HG02938 (cell line): ENCODE measurements around the gene CDCA4.
A peak's percentile ranks its signal among the peaks of the same experiment; 100 is the strongest.
"Not testable (repeated sequence)": the region's sequence is repeated elsewhere in the genome, so short reads cannot be mapped to it uniquely, and the experiment has no call there.

Experiments
- ATAC-seq: cut with Tn5 transposase; IDR thresholded peaks from one replicate; pipeline ENCODE4 v1.9.1; 2021; ENCODE audit warnings: mild to moderate bottlenecking, moderate library complexity; ENCODE audit not compliant: unreplicated experiment

The CDCA4 gene

DNA sequence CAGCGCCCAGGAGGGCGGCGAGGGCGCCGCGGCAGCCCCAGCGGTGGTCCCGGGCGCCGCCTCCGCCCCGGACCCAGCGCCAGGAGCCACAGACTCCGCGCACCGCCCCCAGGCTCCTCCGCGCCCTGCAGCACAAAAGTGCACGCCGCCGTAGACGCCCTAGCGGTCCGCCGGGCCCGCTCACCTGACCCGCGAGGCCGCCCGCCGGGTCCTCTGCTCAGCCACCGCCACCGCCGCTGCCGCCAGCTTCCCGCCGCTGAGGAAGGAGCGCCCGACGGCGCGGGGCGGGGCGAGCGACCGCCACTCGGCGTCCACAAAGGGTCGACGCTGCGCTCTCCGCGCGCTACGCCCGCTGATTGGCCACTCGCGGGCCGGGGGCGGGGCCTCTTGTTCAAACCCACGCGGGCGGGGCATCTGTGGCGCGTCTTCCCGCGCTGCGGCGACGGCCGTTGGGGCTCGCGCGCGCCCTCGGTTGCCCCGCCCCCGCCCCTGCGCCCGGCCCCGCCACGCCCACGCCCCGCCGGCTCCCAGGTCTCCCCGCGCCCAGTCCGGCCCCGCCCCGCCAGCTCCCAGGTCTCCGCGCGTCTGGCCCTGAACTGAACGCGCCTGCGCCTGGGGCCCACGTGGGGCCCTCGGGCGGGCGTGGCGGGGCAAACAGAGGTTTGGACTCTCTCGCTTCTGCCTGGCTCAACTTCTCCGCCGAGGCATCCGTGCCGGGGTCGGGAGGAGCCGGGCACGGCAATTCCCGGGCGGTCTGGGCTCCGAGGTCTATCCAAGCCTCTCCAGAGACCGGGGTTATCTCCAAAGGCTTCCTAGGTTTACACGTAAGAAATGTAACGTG is at the start of gene CDCA4:
Gene CDCA4, minus strand, starts transcription at position 269 of the 841 bp plus-strand sequence. CDS start 9,154 bp downstream, outside the sequence.
- peak; percentile 58 for ATAC-seq

DNA sequence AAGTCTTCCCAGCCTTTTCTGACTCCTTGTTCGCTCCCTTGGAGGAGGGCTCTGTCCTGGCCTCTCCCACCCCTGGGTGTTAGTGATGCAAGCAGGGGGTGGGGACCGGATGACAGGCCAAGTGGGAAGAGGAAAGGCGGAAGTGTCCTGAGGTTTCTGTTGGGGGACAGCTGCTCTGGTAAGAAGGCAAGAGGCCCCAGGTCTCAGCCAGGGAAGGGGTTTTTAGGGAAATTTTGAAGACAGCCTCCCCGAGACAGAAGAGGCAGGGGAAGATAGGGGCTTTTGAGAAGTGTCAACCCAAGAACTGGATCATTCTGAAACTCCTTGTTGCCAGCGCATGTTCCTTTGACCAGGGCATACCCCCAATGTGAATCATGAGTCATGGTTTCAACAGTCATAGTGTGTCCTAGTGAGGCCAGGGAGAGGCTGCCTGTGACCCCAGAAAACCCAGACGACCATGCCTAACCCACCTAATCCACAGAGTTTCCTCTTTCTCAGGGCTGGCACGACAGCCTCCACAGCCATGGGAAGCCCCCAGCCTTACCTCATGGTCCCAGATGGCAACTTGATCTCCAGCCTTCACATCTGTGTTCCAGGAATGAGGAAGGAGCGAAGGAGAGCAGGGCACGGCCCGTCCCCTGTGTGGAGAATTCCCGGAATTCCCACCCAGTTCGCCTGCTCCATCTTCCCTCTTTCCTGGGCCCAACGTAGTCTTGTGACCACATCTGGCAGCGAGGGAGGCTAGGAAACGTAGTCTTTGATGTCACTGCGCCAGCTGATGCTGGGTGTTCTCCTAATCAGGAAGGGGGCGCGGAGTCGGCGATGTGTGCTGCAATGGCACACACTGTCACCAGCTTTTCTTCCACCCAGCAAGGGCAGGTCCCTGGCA is 49.2 kb upstream of the CDCA4 start:
- peak; percentile 42 for ATAC-seq

DNA sequence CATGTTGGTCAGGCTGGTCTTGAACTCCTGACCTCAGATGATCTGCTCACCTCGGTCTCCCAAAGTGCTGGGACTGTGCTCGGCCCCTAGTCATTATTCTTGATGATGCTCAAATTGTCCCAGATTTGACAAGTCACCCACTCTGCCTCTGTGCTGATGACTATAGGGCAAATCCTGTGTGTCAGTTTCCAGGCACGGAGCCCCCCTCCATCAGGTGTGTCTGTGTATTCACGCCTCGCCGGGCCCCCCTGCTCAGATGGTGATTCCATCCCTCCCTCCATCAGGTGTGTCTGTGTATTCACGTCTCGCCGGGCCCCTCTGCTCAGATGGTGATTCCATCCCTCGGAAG is 48.6 kb upstream of the CDCA4 start:
- no peak for ATAC-seq

DNA sequence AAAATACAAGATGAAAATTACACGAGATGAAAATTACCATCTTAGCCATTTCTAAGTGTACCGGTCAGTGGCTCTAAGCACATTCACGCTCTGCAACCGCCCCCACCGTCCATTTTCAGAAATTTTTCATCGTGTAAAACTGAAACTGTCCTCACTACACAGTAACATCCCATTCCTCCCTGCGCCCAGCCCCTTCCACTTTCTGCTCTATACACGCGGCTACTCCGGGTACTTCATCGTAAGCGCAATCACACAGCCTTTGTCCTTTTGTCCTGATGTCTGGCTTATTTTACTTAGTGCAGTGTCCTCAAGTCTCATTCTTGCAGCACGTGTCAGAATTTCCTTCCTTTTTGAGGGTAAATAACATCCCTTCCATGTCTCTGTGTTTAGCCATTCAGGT is 47.9 kb upstream of the CDCA4 start:
- no peak for ATAC-seq

DNA sequence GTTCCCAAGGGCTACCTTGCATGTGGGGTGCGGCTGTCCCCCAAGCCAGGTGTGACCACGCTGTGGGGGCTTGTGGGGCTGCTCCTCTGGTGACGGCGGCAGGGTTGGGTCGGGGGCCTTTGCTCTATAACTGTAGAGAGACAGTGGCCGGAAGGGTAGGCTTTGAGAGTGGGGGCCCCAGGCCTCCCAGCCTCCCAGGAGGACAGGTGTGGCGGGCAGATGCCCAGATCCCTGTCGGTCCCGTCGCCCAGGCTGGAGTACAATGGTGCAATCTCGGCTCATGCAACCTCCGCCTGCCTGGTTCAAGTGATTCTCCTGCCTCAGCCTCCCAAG is 47.1 kb upstream of the CDCA4 start:
- no peak for ATAC-seq

DNA sequence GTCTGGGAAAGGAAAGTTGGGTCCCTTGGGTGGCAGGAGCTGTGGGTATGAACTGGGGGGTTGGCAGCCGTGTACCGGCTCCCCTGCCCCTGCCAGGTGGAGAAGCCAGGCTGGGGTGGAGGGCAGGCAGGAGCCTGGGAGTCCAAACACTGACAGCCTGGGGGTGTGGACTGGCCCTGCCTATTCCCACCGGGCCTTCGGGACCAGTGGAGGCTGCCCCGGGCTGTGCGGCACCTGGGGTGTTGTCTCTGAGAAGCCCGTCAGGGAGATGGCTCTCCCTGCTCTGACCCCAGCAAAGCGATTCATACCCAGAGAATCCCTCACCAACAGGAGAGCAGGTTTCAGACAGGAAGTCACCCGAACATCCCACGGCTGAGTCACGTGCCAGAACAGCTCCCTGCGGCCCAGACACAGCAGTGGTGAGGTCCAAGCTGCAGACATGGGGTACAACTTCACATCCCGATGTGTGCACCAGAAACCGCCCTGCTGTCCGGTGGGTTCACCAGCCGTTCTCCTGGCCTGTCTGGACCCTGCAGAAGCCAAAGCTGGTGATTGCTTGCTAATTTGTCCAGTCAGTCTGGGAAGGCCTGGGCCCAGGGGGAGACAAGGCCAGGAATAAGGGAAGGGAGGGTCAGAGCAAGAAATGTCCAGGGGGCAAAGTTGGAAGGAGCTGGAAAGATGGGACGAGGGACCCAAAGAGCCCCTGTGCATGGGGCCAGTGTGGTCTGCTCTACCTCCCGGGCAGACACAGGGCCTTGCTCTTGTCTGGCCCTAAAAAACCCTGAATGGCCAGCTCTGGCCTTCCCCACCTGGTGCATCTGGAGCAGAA is 46.5 kb upstream of the CDCA4 start:
- ATAC-seq, result no peak

DNA sequence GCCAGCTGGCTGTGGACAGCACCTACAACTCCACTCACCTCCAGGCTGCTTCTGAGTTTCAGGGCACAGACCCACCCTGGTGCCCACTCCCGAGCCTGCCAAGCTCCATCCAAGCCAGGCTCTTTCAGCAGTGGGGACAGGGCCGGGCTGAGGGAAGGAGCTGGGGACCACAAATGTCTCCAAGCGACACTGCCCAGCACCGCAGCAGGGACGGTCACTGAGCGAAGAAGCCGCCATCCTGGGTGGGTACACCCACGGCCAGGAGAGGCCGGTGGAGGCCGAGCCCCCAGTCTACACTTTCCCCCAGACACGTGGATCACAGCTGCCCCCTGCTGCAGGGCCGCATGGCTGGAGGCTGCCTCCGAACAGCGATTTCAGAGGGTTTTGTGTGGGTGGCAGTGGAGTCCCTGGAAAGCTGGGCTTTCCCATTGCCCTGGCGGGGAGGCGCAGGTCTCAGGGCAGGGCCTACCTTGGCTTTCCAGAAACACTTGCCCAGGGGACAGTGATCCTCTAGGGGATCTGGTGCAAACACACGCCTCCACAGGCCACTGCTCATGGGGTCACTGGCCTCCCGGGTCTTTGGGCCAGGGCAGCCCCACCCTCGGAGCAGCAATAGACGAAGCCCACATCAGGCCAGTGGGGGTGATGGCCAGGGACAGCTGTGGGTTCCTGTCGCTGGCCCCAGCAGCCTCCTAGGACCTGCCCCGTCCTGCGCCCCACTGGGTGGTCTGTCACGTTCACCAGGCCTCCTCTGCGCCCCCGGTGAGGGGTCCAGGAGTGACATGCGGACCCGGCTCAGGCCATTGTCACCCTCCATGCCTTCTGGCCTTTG is 45.6 kb upstream of the CDCA4 start:
- no peak for ATAC-seq

DNA sequence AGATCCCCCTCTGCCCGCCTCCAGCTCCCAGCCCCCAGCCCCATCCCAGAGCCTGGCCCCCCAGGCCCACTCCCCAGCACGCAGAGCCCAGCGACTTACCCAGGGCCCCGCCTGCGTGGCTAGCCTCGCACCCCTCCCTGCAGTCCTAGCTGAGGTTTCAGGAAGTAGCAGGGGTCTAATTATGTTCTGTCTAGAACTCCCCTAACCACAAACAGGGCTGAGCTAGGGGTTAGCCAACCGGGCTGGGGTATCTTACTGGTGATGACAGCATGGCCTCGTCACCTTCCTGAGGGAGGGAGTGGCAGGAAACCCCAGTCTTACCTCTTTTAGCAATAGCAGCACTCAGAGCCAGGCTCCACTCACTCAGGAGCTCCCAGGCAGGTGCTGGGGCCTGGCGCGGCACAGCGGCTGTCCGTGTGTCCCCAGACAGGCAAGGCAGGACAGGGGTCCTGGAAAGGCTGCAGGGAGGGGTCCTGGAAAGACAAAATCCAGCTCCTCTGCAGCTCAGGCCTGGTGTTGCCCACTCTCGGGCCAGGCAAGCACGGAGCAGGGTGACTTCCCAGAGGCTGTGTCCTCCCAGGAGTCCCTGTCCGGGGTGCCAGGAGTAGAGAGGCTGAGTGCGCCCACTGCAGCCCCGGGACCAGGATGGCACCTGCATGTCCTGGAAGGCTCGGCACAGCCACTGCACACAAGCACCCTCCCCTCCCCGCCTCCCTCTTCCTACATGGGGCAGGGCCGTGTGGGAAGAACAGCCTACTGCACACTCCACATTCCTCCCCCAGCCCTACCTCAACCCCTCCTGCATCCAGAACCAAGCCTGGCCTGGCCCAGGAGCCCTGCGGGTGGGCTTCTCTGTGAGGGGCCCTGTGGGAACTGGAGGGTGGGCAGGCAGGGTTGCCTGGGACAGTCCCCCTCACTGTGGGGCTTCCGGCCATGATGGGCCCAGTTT is 44.7 kb upstream of the CDCA4 start, which contains the start of gene GPR132:
Gene GPR132, minus strand, starts transcription at position 151 of the 949 bp plus-strand sequence. CDS start 10,010 bp downstream, outside the sequence.
- ATAC-seq, result peak; percentile 42

DNA sequence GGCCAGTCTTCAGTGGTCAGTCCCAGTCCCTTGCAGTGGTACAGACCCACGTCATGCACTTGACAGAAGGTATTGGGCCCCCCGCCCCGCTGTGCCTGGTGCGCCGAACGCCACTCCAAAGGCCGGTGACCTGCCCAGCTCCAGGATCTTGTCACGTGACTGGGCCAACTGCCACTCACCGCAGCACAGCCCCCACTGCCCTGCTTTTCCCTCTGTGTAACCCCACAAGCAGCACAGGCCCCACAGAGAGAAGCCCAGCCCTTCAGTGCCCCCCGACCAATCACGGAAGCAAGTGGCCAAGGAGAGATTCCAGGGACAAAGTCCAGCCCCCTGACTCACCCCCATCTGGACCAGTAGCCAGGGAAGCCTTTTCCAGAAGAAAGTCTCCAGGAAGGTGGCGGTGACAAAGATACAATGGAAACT is 43.8 kb upstream of the CDCA4 start:
- no peak for ATAC-seq

DNA sequence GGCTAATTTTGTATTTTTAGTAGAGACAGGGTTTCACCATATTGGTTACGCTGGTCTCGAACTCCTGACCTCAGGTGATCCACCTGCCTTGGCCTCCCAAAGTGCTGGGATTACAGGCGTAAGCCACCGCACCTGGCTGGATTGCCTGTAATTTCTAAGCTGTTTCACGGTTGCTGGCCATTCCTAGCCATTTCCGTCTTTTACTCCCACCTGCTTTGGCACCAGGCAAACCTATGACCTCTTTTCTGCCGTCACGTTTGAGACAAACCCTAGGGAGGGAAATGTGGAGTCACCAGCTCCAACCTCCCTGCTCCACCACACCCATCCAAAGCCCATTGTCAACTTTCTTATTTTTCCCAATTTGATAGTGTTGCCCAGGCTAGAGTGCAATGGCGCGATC is 43.1 kb upstream of the CDCA4 start:
- no peak for ATAC-seq

DNA sequence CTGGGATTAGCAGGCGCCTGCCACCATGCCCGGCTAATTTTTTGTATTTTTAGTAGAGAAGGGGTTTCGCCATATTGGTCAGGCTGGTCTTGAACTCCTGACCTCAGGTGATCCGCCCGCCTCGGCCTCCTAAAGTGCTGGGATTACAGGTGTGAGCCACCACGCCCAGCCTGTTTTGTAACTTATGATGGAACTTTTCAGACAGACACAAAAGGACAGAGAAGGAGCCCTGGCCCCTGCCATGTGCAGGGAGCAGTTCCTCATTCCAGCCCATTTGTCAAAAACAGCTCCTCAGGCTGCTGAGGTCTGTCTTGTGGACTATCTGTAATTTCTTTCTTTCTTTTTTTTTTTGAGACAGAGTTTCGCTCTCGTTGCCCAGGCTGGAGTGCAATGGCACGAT is 42.6 kb upstream of the CDCA4 start:
- not testable (repeated sequence) for ATAC-seq

DNA sequence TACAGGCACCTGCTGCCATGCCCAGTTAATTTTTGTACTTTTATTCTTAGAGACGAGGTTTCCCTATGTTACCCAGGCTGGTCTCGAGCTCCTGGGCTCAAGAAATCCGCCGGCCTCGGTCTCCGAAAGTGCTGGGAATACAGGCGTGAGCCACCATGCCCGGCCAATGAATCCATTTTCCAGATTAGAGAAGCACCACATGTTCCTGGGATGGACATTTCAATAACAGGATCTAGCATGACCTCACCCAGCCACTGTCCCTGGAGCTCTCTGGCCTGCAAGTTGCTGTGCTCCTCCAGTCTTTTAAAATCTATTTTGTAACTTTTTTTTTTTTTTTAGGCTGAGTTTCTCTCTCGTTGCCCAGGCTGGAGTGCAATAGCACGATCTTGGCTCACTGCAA is 42.2 kb upstream of the CDCA4 start:
- ATAC-seq, result no peak

DNA sequence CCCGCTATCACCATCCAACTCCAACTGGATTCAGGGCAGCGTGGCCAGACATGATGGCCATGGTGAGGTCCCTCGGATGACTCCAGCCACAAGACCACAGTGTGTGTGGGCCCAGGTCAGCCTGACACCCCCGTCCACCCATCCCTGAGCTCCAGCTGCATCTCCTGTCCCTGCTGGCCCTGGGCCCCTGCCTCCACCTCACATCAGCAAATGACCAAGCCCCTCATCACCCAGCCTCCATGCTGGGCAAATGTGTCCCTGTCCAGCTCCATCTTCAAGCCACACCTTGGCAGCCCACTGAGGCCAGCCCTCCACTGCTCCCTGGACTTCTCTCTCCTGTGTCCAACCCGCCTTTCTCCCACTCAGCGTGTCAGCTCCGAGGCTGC is 41.2 kb upstream of the CDCA4 start:
- ATAC-seq, result no peak

DNA sequence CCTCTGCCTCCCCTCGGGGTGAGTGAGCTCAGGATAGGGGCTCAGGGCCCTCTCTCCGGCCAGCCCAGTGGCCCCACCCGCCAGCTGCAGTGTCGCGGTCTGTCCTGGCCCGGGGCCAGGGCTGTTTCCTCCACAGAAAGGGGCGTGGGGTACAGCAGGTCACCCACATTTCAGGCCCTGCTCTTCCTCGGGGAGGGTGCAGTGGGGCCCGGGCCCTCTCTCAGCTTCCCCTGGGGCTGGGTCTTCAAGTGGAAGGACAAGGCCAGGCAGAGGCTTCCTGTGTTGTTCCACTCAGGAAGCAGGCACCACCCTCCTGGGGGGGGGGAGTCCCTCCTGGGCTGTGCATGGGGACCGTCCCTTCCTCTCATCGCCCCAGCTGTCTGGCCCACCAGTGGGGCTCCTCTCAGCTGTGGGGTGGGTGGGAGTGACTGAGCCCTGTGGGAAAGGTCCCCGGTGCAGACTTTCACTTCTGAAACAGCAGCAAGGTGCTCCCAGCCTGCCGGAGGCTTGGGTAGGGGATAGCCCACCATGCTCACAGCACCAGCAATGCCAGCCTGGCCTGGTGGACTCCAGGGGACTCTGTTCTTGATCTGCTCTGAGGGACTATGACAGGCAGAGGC is 40.7 kb upstream of the CDCA4 start:
- no peak for ATAC-seq

DNA sequence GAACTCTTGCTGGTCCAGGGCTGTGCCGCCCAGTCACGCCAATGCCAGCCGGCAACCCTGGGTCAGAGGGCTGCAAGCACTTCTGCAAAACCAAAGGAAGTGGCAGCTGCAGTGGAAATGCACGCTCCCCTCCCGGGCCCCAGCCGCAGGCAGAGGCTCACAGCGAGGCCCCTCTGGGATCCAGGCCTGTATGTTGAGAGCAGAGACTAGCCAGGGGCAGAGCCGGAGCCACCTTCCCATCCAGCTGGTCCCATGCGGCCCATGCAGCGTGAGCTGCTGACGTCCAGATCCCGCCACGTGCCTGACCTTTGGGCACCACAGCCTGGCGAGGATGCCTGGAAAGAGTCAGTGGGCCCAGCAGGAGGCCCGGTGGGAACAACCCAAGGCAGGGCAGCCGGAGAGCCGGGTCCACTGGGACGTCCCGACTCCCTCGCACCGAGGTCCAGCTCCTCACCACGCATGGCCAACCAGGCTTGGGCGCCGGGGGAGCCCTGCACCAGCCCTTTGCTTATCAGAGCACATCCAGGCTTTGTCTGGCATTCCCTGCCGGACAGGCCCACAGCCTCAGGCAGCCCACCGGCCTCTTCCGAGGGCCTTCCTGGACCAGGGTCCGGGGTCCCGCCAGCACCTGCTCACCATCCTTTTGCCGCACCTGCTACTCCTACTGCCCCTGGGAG is 40.0 kb upstream of the CDCA4 start:
- ATAC-seq, result no peak

DNA sequence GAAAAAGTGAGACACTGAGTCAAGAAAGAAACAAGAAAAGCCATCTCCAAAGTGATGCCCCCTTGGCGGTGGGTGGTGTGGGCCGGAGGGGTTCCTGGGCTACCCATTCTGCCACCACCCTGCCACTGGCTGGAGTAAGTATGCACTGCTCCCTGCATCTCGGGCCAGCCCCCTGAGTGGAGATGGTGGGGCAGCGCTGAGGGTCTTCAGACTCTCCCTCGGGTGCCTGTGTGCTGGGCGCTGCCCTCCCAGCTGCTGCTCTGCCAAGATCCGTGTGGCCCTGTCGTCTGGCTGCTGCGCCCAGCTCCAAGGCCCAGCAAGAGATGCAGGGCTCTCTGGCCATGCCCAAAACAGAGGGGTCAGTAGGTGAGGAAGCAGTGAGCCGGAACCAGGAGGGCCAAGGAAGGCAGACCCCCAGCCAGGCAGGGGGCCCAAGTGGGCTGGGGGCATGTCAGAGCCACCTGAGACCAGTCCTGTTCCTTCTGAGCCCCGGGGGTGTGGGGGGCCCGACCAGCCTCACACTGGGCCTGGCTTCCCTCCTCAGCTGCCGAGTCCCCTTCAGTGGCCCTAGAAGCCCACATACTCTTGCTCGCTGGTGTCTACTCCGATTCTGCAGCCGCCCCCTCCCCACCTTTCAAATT is 39.2 kb upstream of the CDCA4 start:
- ATAC-seq, result no peak

DNA sequence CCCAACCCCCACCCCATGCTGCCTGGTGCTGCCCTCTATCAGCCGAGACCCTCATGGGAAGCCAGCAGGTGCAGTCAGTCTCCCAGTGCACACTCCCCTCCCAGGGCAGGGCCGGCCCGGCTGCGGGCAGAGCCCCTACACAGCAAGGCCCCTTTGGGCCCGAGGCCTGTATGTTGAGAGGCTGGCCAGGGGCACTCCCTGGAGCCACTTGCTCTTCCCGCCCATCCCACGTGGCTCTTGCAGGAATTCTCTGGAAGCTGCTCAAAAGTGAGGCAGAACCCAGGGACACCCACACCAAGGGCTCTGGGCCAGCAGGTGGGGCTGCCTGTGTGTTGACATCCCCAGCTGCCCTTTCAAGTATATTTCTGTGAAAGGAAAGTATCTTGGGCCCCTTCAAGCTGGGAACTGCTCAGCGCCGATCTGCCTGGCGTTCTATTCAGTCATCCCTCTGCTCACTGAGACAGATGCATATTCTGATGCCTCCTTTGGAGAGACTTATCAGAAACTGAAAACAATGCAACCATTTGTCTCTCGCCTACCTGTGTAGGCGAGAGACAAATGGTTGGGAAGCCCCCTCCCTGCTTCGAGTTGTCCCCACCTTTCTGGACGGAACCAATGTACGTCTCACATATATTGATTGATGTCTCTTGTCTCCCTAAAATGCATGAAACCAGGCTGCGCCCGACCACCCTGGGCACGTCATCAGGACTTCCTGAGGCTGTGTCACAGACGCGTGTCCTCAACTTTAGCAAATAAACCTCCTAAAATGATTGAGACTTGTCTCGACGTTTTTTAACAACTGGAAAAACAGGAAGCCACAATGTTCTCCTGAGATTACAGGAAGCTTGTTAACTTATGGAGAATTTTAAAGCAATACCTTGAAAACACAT is 38.4 kb upstream of the CDCA4 start:
- ATAC-seq, result no peak
